Heart left ventricle (tissue), 13 donors: Measurements from ENCODE around the gene NBAS.

Experiments
- CTCF ChIP-seq, 12 donors: fragments of 200-600 bp; sonication (generic) in 4 of 12; IDR thresholded peaks; one replicate each; pipeline versions ENCODE4 v1.5.0 to v1.8.0; 2018 to 2022; ENCODE audit warnings: antibody characterized with exemption in 12 of 12, mild to moderate bottlenecking in 5 of 12
- POLR2A ChIP-seq, 2 donors: fragments of 450-650 bp; IDR thresholded peaks; one replicate each; pipeline ENCODE4 v1.6.1; 2017; ENCODE audit warnings: antibody characterized with exemption in 2 of 2, mild to moderate bottlenecking in 2 of 2, moderate library complexity in 2 of 2
- donor health status: ischemic (EF 13 %, LVEDD 7.1; RV severe dilation, severe dysfunction).
- donor health status: DM: no; HTN: yes; CAD: no.
- donor health status: DM: no; HTN: no; CAD: no.
- donor health status: ischemic (EF 25% LVEDD 6.9; RV normal size, moderate dysfunction).
- donor health status: ischemic (EF 25% LVEDD 5.7; RV mildly dilated, moderate dysfunction).
- donor health status: ischemic (EF 35%, LVEDD 5.7; RV mildly dilated, moderate dysfunction).
- donor health status: nonischemic (EF 11% LVEDD 7.7; RV severe dilation, severe dysfunction).
- donor health status: DM: yes; HTN: yes; CAD: no.
- donor health status: PGD.
- donor health status: ischemic (EF 29% LVEDD 5.4; RV normal size, mild dysfunction).
- donor health status: nonischemic (EF 23%, LVEDD 6.1; RV moderate dilation, normal function).

- TF ChIP-seq CTCF (IDR thresholded peaks at IDR 0.05) (no peak), POLR2A (IDR thresholded peaks at IDR 0.05) (no peak)
These were observed 279.5 kb downstream of the NBAS start for GRCh38 chr2:15281681-15282080.
